ENCODE data around the gene HMGB2. TPM values are rescaled to one million over a fixed set of nuclear protein-coding genes. Genes with fewer than 3 reads are reported as not detected.

The HMGB2 gene
- total RNA-seq, 1 experiment from 2014 or later, result 326 TPM

DNA sequence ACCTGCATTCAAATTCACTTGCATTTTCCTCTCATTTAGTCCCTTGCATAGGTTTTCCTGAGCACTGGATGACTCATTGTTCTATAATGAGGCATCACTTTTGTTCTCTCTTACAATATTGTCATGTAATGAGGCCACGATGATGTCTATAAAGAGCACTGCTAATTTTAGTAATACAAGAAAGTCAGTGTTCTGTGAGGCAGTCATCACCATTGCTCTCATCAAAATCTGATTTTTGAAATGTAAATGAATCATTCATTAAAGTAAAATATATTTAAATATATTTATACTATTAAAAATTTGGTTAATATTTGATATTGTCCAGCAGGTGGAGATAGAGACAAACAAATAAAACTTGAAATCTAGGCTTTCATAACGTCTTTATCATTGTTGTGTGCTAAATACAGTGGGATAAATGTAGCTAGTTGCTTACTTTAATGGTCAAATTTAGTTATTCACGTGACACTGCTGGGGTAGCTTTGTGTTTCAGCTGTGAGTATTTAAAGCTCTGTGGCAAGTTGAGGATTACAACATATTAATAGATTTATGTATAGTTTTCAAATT, 15.4 kb downstream of the HMGB2 start:
- Histone ChIP-seq H3K27me3 (replicated peaks; ENCODE audit: control insufficient read depth, insufficient read depth, low read length) (no peaks in the 10 kb centered on the region), H3K4me1 (no peaks in the 10 kb centered on the region), H3K4me3 (ENCODE audit: low read depth, low read length) (no peak overlapping the region), H3K9me3 (no peaks in the 10 kb centered on the region), H3K36me3 (ENCODE audit: control insufficient read depth, insufficient read depth, low read length) (no peaks in the 10 kb centered on the region)
- intact Hi-C loops (cut with micrococcal nuclease; ENCODE audit: unreplicated experiment), result loop anchor here (1.0 to 10.0 kb wide), 3 partner anchors 42 to 176 kb away; no protein-coding TSS in a partner anchor
- Mint-ChIP-seq H3K27ac (ENCODE audit: unreplicated experiment) (no peak overlapping the region), H3K4me1 (ENCODE audit: low read depth, unreplicated experiment) (peaks cover 7% of the 10 kb centered on the region), H3K36me3 (ENCODE audit: insufficient read depth, unreplicated experiment) (no peaks in the 10 kb centered on the region), H3K4me3 (ENCODE audit: unreplicated experiment) (no peak overlapping the region), H3K9me3 (ENCODE audit: unreplicated experiment) (no peaks in the 10 kb centered on the region), H3K27me3 (ENCODE audit: insufficient read depth, unreplicated experiment) (no peaks in the 10 kb centered on the region)
- DNase-seq, result no peak
- TF ChIP-seq, protein P1, sequence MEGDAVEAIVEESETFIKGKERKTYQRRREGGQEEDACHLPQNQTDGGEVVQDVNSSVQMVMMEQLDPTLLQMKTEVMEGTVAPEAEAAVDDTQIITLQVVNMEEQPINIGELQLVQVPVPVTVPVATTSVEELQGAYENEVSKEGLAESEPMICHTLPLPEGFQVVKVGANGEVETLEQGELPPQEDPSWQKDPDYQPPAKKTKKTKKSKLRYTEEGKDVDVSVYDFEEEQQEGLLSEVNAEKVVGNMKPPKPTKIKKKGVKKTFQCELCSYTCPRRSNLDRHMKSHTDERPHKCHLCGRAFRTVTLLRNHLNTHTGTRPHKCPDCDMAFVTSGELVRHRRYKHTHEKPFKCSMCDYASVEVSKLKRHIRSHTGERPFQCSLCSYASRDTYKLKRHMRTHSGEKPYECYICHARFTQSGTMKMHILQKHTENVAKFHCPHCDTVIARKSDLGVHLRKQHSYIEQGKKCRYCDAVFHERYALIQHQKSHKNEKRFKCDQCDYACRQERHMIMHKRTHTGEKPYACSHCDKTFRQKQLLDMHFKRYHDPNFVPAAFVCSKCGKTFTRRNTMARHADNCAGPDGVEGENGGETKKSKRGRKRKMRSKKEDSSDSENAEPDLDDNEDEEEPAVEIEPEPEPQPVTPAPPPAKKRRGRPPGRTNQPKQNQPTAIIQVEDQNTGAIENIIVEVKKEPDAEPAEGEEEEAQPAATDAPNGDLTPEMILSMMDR (IDR thresholded peaks at IDR 0.05; ENCODE audit: insufficient read depth in 1 of 2, low read depth in 1 of 2, low read length in 1 of 2, severe bottlenecking in 1 of 2, unreplicated experiment in 1 of 2), result peak; percentile 12 to 39
- ChIA-PET CTCF (interaction anchor here (0.7 to 1.0 kb wide), 4 partner anchors 16 to 176 kb away, joined by 3 to 4 read pairs (median 3); partner anchors contain the start of genes HMGB2 and SAP30), POLR2A (no interaction called here)
- BruUV-seq (replicated peaks), result no TSS peak

DNA sequence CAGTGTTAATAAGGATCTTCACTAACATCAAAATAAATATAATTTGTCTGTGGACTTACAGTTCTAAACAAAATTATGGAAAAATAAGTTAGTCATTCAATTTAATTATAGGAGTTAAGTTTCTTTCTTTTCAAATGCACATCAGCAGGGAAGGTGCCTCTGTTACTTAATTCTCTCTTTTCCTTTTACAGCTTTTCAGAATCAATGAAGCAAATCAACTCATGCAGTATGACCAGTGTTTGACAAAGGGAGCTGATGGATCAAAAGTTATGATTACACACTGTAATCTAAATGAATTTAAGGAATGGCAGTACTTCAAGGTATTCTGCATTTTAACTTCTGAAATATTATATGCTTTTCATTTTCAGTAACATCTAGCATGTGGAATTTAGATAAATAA, 15.9 kb downstream of the HMGB2 start:
- H3K27ac Mint-ChIP-seq (ENCODE audit: unreplicated experiment), result no peak overlapping the region
- no peaks in the 10 kb centered on the region for H3K27me3 ChIP-seq (replicated peaks; ENCODE audit: control insufficient read depth, insufficient read depth, low read length)
- no peaks in the 10 kb centered on the region for H3K9me3 ChIP-seq
- no peaks in the 10 kb centered on the region for H3K36me3 Mint-ChIP-seq (ENCODE audit: insufficient read depth, unreplicated experiment)
- ChIA-PET POLR2A (no interaction called here), CTCF (interaction anchor here (1.0 kb wide), 2 partner anchors 16 to 102 kb away, joined by 3 to 4 read pairs; partner anchors contain the start of gene HMGB2)
- no peaks in the 10 kb centered on the region for H3K36me3 ChIP-seq (ENCODE audit: control insufficient read depth, insufficient read depth, low read length)
- no peaks in the 10 kb centered on the region for H3K9me3 Mint-ChIP-seq (ENCODE audit: unreplicated experiment)
- TF ChIP-seq, protein P1 (IDR thresholded peaks at IDR 0.05; ENCODE audit: insufficient read depth in 1 of 2, low read depth in 1 of 2, low read length in 1 of 2, severe bottlenecking in 1 of 2, unreplicated experiment in 1 of 2), result no peak
- H3K27me3 Mint-ChIP-seq (ENCODE audit: insufficient read depth, unreplicated experiment), result no peaks in the 10 kb centered on the region
- no peak for DNase-seq
- no peak overlapping the region for H3K4me3 Mint-ChIP-seq (ENCODE audit: unreplicated experiment)
- H3K4me1 Mint-ChIP-seq (ENCODE audit: low read depth, unreplicated experiment), result peaks cover 7% of the 10 kb centered on the region
- intact Hi-C loops (cut with micrococcal nuclease; ENCODE audit: unreplicated experiment), result loop anchor here (2.0 to 10.0 kb wide), 2 partner anchors 43 to 177 kb away; no protein-coding TSS in a partner anchor
- no peaks in the 10 kb centered on the region for H3K4me1 ChIP-seq
- no peak overlapping the region for H3K4me3 ChIP-seq (ENCODE audit: low read depth, low read length)
- no TSS peak for BruUV-seq (replicated peaks)

DNA sequence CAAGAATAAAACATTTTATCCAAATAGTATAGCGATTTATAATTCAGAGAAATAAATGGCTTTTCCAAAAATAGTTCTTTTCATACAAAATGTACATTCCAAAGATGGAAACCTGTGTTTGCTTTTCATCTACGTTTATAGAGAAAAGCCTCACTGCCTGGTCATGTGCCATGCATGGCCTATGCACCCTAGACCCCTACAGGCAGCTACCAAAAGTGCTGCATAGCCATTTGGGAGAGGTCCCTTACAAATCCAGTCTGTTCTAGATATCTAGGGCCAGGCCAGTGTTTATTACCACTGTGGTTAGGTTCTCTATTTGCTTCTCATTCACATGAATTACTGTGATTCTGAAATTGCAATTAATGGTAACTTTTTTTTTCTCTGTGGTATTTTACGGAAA, 17.2 kb downstream of the HMGB2 start:
- no peak overlapping the region for H3K4me3 Mint-ChIP-seq (ENCODE audit: unreplicated experiment)
- no peaks in the 10 kb centered on the region for H3K27me3 Mint-ChIP-seq (ENCODE audit: insufficient read depth, unreplicated experiment)
- TF ChIP-seq, protein P1 (IDR thresholded peaks at IDR 0.05; ENCODE audit: insufficient read depth in 1 of 2, low read depth in 1 of 2, low read length in 1 of 2, severe bottlenecking in 1 of 2, unreplicated experiment in 1 of 2), result peak; percentile 23 to 36
- Histone ChIP-seq H3K9me3 (no peaks in the 10 kb centered on the region), H3K36me3 (ENCODE audit: control insufficient read depth, insufficient read depth, low read length) (no peaks in the 10 kb centered on the region), H3K4me1 (no peaks in the 10 kb centered on the region), H3K27me3 (replicated peaks; ENCODE audit: control insufficient read depth, insufficient read depth, low read length) (no peaks in the 10 kb centered on the region), H3K4me3 (ENCODE audit: low read depth, low read length) (no peak overlapping the region)
- intact Hi-C loops (cut with micrococcal nuclease; ENCODE audit: unreplicated experiment), result loop anchor here (1.0 to 10.0 kb wide), 2 partner anchors 28 to 178 kb away; no protein-coding TSS in a partner anchor
- no peaks in the 10 kb centered on the region for H3K9me3 Mint-ChIP-seq (ENCODE audit: unreplicated experiment)
- H3K27ac Mint-ChIP-seq (ENCODE audit: unreplicated experiment), result no peak overlapping the region
- H3K36me3 Mint-ChIP-seq (ENCODE audit: insufficient read depth, unreplicated experiment), result no peaks in the 10 kb centered on the region
- DNase-seq, result peak in 1 of 2 experiments; percentile 30
- no TSS peak for BruUV-seq (replicated peaks)
- CTCF ChIA-PET, result interaction anchor here (0.9 kb wide), 1 partner anchor 53 kb away, joined by 5 read pairs; no protein-coding TSS in a partner anchor
- POLR2A ChIA-PET, result no interaction called here
- peaks cover 7% of the 10 kb centered on the region for H3K4me1 Mint-ChIP-seq (ENCODE audit: low read depth, unreplicated experiment)

Measured in Caco-2 (cell line).